HepG2 (cell line): ENCODE data around the gene METRN. TPM values are rescaled to one million over a fixed set of nuclear protein-coding genes. Genes with fewer than 3 reads are reported as not detected.

Experiments used
- ATAC-seq: fragments of 200-7000 bp; cut with Tn5 transposase; 3 replicates; pipeline ENCODE4 v1.9.1; 2020; ENCODE audit warnings: mild to moderate bottlenecking, moderate library complexity
- BruUV-seq: library from RNA; stranded (reverse); fragments of 400-500 nt; replicated peaks from 2 replicates; lab custom pipeline; 2021; lab: Mats Ljungman, UMichigan
- CTCF ChIA-PET: fragments of 300-600 bp; formaldehyde crosslinking; extraction: SDS; loops from one replicate; lab custom pipeline; 2021; ENCODE audit warnings: low total read pairs, inconsistent platforms, low intra/inter-chr PET ratio; lab: Yijun Ruan, JAX
- POLR2A ChIA-PET: fragments of 350-600 bp; sonication (Branson Sonifier 250); formaldehyde crosslinking; loops from one replicate; lab custom pipeline; 2020; ENCODE audit warnings: antibody characterized with exemption, inconsistent platforms; lab: Yijun Ruan, JAX
- DNase-seq: peaks from one replicate; pipeline ENCODE4 v3.0.0-alpha.2; 2015; ENCODE audit warnings: low spot score
- FAIRE-seq: peaks from 3 replicates; lab custom pipeline; 2011; peaks lifted over from hg19 to GRCh38; lab: Jason Lieb, UNC
- H2AFZ ChIP-seq: one replicate; pipeline ENCODE4 v1.6.1; 2011; ENCODE audit warnings: low read length, inconsistent platforms
- H3K27ac ChIP-seq: fragments of 300-600 bp; 3 replicates; pipeline ENCODE4 v1.8.0; 2011; ENCODE audit warnings: mixed run types, mild to moderate bottlenecking, mixed read lengths, low read length, inconsistent platforms; ENCODE audit not compliant: insufficient read depth; ENCODE audit errors: extremely low read length
- H3K27me3 ChIP-seq, 2 experiments: fragments of 200-600 bp in 1 of 2; 2 replicates in 1 of 2; 3 replicates in 1 of 2; pipeline versions ENCODE4 v1.6.0 to v1.8.0; 2011; ENCODE audit warnings: low read length in 2 of 2, mild to moderate bottlenecking in 2 of 2, moderate library complexity in 2 of 2, inconsistent platforms in 1 of 2; ENCODE audit not compliant: insufficient read depth in 2 of 2, control insufficient read depth in 1 of 2
- H3K36me3 ChIP-seq, 2 experiments: fragments of 200-600 bp in 1 of 2; replicated peaks in 1 of 2; 2 replicates in 1 of 2; 3 replicates in 1 of 2; pipeline versions ENCODE4 v1.5.1 to v1.8.0; 2011; ENCODE audit warnings: low read length in 2 of 2, inconsistent platforms in 1 of 2; ENCODE audit not compliant: insufficient read depth in 2 of 2, control insufficient read depth in 1 of 2
- H3K4me1 ChIP-seq: 2 replicates; pipeline ENCODE4 v1.5.1; 2012; ENCODE audit warnings: low read length, inconsistent platforms; ENCODE audit not compliant: insufficient read depth
- H3K4me2 ChIP-seq: 2 replicates; pipeline ENCODE4 v1.6.0; 2011; ENCODE audit warnings: low read depth, low read length, inconsistent platforms
- H3K4me3 ChIP-seq, 3 experiments: fragments of 200-600 bp in 1 of 3; sonication (generic), shearing (Covaris generic) in 1 of 3; replicated peaks in 1 of 3; 2 replicates each; pipeline ENCODE4 v1.5.1; 2011 to 2016; ENCODE audit warnings: low read length in 3 of 3, inconsistent platforms in 2 of 3, low read depth in 2 of 3, mild to moderate bottlenecking in 2 of 3, control low read depth in 1 of 3, mixed read lengths in 1 of 3; ENCODE audit not compliant: insufficient read depth in 1 of 3
- H3K79me2 ChIP-seq: one replicate; pipeline ENCODE4 v1.6.1; 2011; ENCODE audit warnings: low read length, inconsistent platforms; ENCODE audit not compliant: insufficient read depth
- H3K9ac ChIP-seq: 2 replicates; pipeline ENCODE4 v1.6.0; 2011; ENCODE audit warnings: mild to moderate bottlenecking, low read depth, low read length, inconsistent platforms; ENCODE audit not compliant: insufficient read depth
- H3K9me3 ChIP-seq: 2 replicates; pipeline ENCODE4 v1.5.1; 2012; ENCODE audit warnings: mild to moderate bottlenecking, low read length
- H4K20me1 ChIP-seq: 2 replicates; pipeline ENCODE4 v1.6.0; 2011; ENCODE audit warnings: inconsistent platforms, mild to moderate bottlenecking, low read length, moderate library complexity; ENCODE audit not compliant: insufficient read depth
- ATF7-NPFF ChIP-seq: sonication (generic); formaldehyde crosslinking; IDR thresholded peaks from 2 replicates; pipeline ENCODE4 v1.8.1; 2023; ENCODE audit warnings: mild to moderate bottlenecking, low read depth, missing genetic modification reagents, moderate library complexity
- DR1 ChIP-seq: sonication (generic); formaldehyde crosslinking; IDR thresholded peaks from 2 replicates; pipeline ENCODE4 v1.8.0; 2021; ENCODE audit warnings: mild to moderate bottlenecking, missing genetic modification reagents, inconsistent platforms
- IRX3 ChIP-seq: sonication (generic); formaldehyde crosslinking; IDR thresholded peaks from 2 replicates; pipeline ENCODE4 v1.8.1; 2023; ENCODE audit warnings: mild to moderate bottlenecking, low read depth, missing genetic modification reagents, borderline replicate concordance
- MBD4 ChIP-seq: IDR thresholded peaks from 2 replicates; pipeline ENCODE4 v1.6.1; 2012; ENCODE audit warnings: low read length, inconsistent platforms, borderline replicate concordance
- MEIS2 ChIP-seq: sonication (generic); formaldehyde crosslinking; IDR thresholded peaks from 2 replicates; pipeline ENCODE4 v1.9.0; 2021; ENCODE audit warnings: mild to moderate bottlenecking, missing genetic modification reagents
- NR2F6 ChIP-seq, 2 experiments: IDR thresholded peaks; 2 replicates each; pipeline ENCODE4 v1.6.1; 2016; ENCODE audit warnings: antibody characterized with exemption in 1 of 2, mild to moderate bottlenecking in 1 of 2
- PAWR ChIP-seq: sonication (generic); formaldehyde crosslinking; IDR thresholded peaks from 2 replicates; pipeline ENCODE4 v1.4.0; 2020; ENCODE audit warnings: missing genetic modification reagents, mild to moderate bottlenecking, borderline replicate concordance
- SOX13 ChIP-seq, 3 experiments: fragments of 450-650 bp in 1 of 3; sonication (generic) in 1 of 3; formaldehyde crosslinking in 1 of 3; IDR thresholded peaks in 2 of 3; conservative IDR thresholded peaks in 1 of 3; 2 replicates each; pipeline versions ENCODE4 v1.5.0 to v1.6.1; 2016 to 2020; ENCODE audit warnings: antibody characterized with exemption in 1 of 3, mild to moderate bottlenecking in 1 of 3, missing compliant biosample characterization in 1 of 3, missing genetic modification reagents in 1 of 3, moderate library complexity in 1 of 3
- ZNF589 ChIP-seq: sonication (generic); formaldehyde crosslinking; conservative IDR thresholded peaks from 2 replicates; pipeline ENCODE4 v1.8.0; 2022; ENCODE audit warnings: mild to moderate bottlenecking, moderate library complexity, missing genetic modification reagents
- WGBS: methylation state at CpG from one replicate; pipeline ENCODE4 v1.1.6; 2017; ENCODE audit warnings: low lambda C conversion rate; 5-methylcytosine and 5-hydroxymethylcytosine counted together
- in situ Hi-C: cut with HindIII; loops from 2 replicates; pipeline ENCODE4 v1.10.0; 2017; ENCODE audit warnings: low pct_unique_long_range_greater_than_20kb; ENCODE audit not compliant: extremely low pct_ligation_motif_present
- intact Hi-C: fragments of 100-400 bp; cut with micrococcal nuclease; formaldehyde crosslinking; loops from one replicate; pipeline ENCODE4 v1.10.0; 2022; ENCODE audit not compliant: unreplicated experiment
- polyA plus RNA-seq, 8 experiments: library from polyadenylated mRNA; depleted of rRNA in 3 of 8; stranded (reverse) in 7 of 8; unstranded in 1 of 8; fragments of >200 nt; fragmentation: Illumina TruSeq in 4 of 8; extraction: Trizol in 4 of 8; gene quantifications; 2 replicates each; pipeline versions ENCODE4 v1.2.1 to v1.2.3, GENCODE V29; 2011 to 2016; ENCODE audit warnings: low read depth in 4 of 8, missing spikeins in 1 of 8, mixed read lengths in 1 of 8; ENCODE audit not compliant: insufficient read depth in 1 of 8
- total RNA-seq, 5 experiments: library from RNA; depleted of rRNA; stranded (reverse); fragments of >200 nt; fragmentation: Illumina TruSeq; extraction: Trizol; gene quantifications; 2 replicates each; pipeline ENCODE4 v1.2.3, GENCODE V29; 2016; ENCODE audit warnings: low read depth in 1 of 5
- TF ChIP-seq, protein P1 (sequence below): sonication (generic); formaldehyde crosslinking; IDR thresholded peaks from 2 replicates; pipeline ENCODE4 v1.5.1; 2020; ENCODE audit warnings: missing genetic modification reagents, mild to moderate bottlenecking, borderline replicate concordance
- TF ChIP-seq, protein P2 (sequence below): IDR thresholded peaks from 2 replicates; pipeline ENCODE4 v1.6.1; 2012; ENCODE audit warnings: inconsistent platforms
- TF ChIP-seq, protein P3 (sequence below): sonication (generic); formaldehyde crosslinking; conservative IDR thresholded peaks from 2 replicates; pipeline ENCODE4 v1.4.0; 2020; ENCODE audit warnings: missing genetic modification reagents
- TF ChIP-seq, protein P4 (sequence below): sonication (generic); formaldehyde crosslinking; IDR thresholded peaks from 2 replicates; pipeline ENCODE4 v1.4.0; 2020; ENCODE audit warnings: missing genetic modification reagents, low read depth, mild to moderate bottlenecking, borderline replicate concordance

The METRN gene
- total and polyA plus RNA-seq, 2 of the 13 experiments (the other 11 are each of a cell fraction or from before 2014, with no cell fraction given) = 25.5 to 46.1 TPM

DNA sequence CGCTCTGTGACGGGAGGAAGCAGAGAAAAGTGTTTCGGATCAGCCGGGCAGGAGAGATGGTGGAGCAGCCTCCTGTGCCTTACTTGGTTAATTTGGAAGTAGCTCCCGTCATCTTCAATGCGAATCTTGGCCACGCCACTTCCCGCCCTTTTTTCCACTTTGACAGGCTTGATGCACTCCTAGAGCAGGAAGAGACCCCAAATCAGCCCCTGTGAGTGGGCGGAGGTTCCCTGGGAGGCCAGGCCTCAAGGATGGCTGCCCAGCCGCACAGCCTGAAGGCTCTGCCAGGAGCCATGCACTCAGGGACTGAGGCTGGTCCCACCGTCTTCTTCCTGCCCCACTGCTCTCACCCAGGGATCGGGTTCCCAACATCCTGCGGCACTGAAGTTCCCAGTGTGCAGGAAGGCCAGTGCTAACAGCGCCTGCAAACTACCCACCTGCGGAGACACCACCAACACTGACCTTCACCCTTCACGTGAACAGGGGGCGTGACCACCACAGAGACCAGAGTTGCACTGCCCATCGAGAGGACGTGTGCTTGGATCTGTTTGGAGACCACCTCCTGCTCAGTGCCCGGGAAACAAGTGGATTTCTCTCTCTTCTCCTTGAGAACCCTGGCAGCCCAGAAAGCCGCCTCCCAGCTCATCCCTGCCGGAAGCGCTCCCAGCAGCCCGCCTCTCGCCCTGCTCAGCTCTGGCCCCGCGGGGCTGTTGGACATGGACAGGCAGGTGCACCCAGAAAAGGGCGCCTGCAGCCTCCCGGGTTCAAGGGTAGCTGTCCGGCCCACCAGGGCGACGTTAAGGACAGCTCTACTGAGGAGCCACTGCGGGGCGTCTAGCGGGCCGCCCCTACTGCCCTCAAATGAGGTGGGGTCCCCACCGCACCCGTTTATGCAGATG lies 24.9 kb downstream of the METRN start:
- H2AFZ ChIP-seq = no peak overlapping the region
- ChIA-PET POLR2A (interaction anchor here (0.9 to 3.3 kb wide), 7 partner anchors 10 to 48 kb away, joined by 3 to 22 read pairs (median 7); partner anchors contain the start of genes ANTKMT, CHTF18, METRN and MSLN), CTCF (no interaction called here)
- DNase-seq (peak; percentile 61), ATAC-seq (peak; percentile 71), FAIRE-seq (peak; percentile 91)
- peak overlapping the region; percentile 94 to 97 (median 95) for H3K4me3 ChIP-seq
- WGBS = 71% methylated on average over 12 of the region's 38 CpGs
- peak overlapping the region; percentile 59 for H3K27ac ChIP-seq
- BruUV-seq = no TSS peak
- H3K4me1 ChIP-seq = peaks cover 18% of the 10 kb centered on the region
- no peaks in the 10 kb centered on the region for H3K27me3 ChIP-seq
- no peaks in the 10 kb centered on the region for H3K9me3 ChIP-seq
- peak overlapping the region; percentile 86 for H3K9ac ChIP-seq
- H3K4me2 ChIP-seq = peak overlapping the region; percentile 76
- intact Hi-C loops = no loop called here
- no peaks in the 10 kb centered on the region for H4K20me1 ChIP-seq
- H3K36me3 ChIP-seq = peaks cover 0 to 17% of the 10 kb centered on the region in 2 experiments; a peak in 2 of 5 replicates
- no peaks in the 10 kb centered on the region for H3K79me2 ChIP-seq
- in situ Hi-C loops = loop anchor here (5.0 kb wide), 1 partner anchor 47 kb away; the partner anchor contains the start of genes CHTF18 and RPUSD1
- no peak for TF ChIP-seq ZNF589
- TF ChIP-seq, protein P1, sequence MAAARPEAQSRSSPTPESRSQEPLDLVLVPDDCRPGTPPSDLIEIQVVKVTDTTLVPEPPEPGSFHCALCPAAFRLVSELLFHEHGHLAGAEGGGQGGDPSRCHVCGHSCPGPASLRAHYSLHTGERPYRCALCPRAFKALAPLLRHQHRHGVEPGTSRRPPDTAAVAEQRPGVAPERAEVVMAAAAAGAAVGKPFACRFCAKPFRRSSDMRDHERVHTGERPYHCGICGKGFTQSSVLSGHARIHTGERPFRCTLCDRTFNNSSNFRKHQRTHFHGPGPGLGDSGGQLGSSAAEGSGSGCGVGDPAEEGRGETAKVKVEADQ (CRISPR knock-in tag) = 0 out of 2 replicates have a peak, but pooled peaks have one; percentile 43
- TF ChIP-seq, protein P2, sequence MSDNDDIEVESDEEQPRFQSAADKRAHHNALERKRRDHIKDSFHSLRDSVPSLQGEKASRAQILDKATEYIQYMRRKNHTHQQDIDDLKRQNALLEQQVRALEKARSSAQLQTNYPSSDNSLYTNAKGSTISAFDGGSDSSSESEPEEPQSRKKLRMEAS = peak; percentile 52; the same call in 1 of the 2 replicates
- no peak for TF ChIP-seq MBD4
- TF ChIP-seq DR1 (CRISPR knock-in tag) = no peak
- TF ChIP-seq ATF7-NPFF (CRISPR knock-in tag) = no peak
- no peak for TF ChIP-seq SOX13 (IDR thresholded peaks at IDR 0.05)
- no peak for TF ChIP-seq SOX13 (CRISPR knock-in tag; conservative IDR thresholded peaks at IDR 0.05 in 1 of 2, IDR thresholded peaks at IDR 0.05 in 1 of 2)
- peak; percentile 17; the same call in 1 of the 2 replicates for TF ChIP-seq MEIS2 (CRISPR knock-in tag)
- peak; percentile 21; the same call in 1 of the 2 replicates for TF ChIP-seq NR2F6 (IDR thresholded peaks at IDR 0.05)
- peak; percentile 84 for TF ChIP-seq NR2F6 (CRISPR knock-in tag; IDR thresholded peaks at IDR 0.05)
- TF ChIP-seq, protein P3, sequence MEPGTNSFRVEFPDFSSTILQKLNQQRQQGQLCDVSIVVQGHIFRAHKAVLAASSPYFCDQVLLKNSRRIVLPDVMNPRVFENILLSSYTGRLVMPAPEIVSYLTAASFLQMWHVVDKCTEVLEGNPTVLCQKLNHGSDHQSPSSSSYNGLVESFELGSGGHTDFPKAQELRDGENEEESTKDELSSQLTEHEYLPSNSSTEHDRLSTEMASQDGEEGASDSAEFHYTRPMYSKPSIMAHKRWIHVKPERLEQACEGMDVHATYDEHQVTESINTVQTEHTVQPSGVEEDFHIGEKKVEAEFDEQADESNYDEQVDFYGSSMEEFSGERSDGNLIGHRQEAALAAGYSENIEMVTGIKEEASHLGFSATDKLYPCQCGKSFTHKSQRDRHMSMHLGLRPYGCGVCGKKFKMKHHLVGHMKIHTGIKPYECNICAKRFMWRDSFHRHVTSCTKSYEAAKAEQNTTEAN = no peak
- TF ChIP-seq, protein P4, sequence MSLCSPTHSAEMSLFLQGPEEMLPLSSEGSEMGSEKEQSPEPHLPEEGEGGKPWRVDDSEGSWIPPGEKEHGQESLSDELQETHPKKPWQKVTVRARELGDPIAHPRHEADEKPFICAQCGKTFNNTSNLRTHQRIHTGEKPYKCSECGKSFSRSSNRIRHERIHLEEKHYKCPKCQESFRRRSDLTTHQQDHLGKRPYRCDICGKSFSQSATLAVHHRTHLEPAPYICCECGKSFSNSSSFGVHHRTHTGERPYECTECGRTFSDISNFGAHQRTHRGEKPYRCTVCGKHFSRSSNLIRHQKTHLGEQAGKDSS (CRISPR knock-in tag) = no peak
- TF ChIP-seq IRX3 (CRISPR knock-in tag) = no peak
- TF ChIP-seq PAWR = no peak
